Measurements from ENCODE around the gene C14orf132.

C14orf132 gene

GRCh38 chr14:96100161-96101064 is 61.3 kb downstream of the C14orf132 start:
- no peaks in the 10 kb centered on the region for H3K79me2 ChIP-seq (ENCODE audit: insufficient read depth, low read length)
- H3K27me3 ChIP-seq (ENCODE audit: insufficient read depth, low read length, poor library complexity, severe bottlenecking) = no peaks in the 10 kb centered on the region
- no peaks in the 10 kb centered on the region for H4K20me1 ChIP-seq (ENCODE audit: insufficient read depth, low read length, poor library complexity, severe bottlenecking)
- no peaks in the 10 kb centered on the region for H3K9me3 ChIP-seq (ENCODE audit: insufficient read depth, low read depth, low read length)
- no peaks in the 10 kb centered on the region for H3K36me3 ChIP-seq (ENCODE audit: insufficient read depth, low read length)
- H2AFZ ChIP-seq (ENCODE audit: low read length) = no peak overlapping the region
- no peaks in the 10 kb centered on the region for H3K4me1 ChIP-seq (ENCODE audit: insufficient read depth, low read length, poor library complexity, severe bottlenecking)
- no peak overlapping the region for H3K4me2 ChIP-seq (ENCODE audit: low read depth, low read length, poor library complexity, severe bottlenecking)
- no peak overlapping the region for H3K9ac ChIP-seq (ENCODE audit: low read depth, low read length, poor library complexity, severe bottlenecking)
- no peak for TF ChIP-seq EZH2phosphoT487 (IDR thresholded peaks at IDR 0.05; ENCODE audit: borderline replicate concordance)
- peak; percentile 98 for TF ChIP-seq CTCF (conservative IDR thresholded peaks at IDR 0.05; ENCODE audit: low read length)
- no peaks in the 10 kb centered on the region for H3K9me2 ChIP-seq (replicated peaks; ENCODE audit: low read depth, low read length)
- no peak overlapping the region for H3K4me3 ChIP-seq (ENCODE audit: low read length, poor library complexity, severe bottlenecking)
- H3F3A ChIP-seq (ENCODE audit: low read depth) = no peaks in the 10 kb centered on the region

GRCh38 chr14:96102081-96102856 is 63.1 kb downstream of the C14orf132 start:
- no peak overlapping the region for H3K9ac ChIP-seq (ENCODE audit: low read depth, low read length, poor library complexity, severe bottlenecking)

DNA sequence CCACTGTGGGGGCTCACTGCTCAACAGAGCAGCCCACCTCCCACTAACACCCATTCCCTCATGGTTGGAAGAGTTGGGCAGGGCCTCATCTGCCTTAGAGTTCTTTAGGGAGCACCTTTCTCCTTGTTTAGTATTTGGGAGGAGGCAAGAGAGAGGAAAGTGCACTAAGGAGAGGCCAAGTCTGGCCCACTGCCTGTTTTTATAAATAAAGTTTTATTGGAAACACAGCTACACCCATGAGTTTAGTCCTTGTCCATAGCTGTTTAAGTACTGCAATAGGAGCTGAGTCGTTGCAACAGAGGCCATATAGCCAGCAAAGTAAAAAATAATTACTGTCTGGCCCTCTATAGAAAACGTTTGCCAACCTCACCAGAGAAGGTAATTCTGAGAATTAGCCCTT is 63.9 kb downstream of the C14orf132 start:
- Histone ChIP-seq H4K20me1 (ENCODE audit: insufficient read depth, low read length, poor library complexity, severe bottlenecking) (no peaks in the 10 kb centered on the region), H3K9ac (ENCODE audit: low read depth, low read length, poor library complexity, severe bottlenecking) (no peak overlapping the region), H3K4me2 (ENCODE audit: low read depth, low read length, poor library complexity, severe bottlenecking) (no peak overlapping the region), H3K4me3 (ENCODE audit: low read length, poor library complexity, severe bottlenecking) (no peak overlapping the region), H3F3A (ENCODE audit: low read depth) (no peaks in the 10 kb centered on the region), H3K9me3 (ENCODE audit: insufficient read depth, low read depth, low read length) (no peaks in the 10 kb centered on the region), H3K4me1 (ENCODE audit: insufficient read depth, low read length, poor library complexity, severe bottlenecking) (no peaks in the 10 kb centered on the region), H3K79me2 (ENCODE audit: insufficient read depth, low read length) (no peaks in the 10 kb centered on the region), H3K27me3 (ENCODE audit: insufficient read depth, low read length, poor library complexity, severe bottlenecking) (no peaks in the 10 kb centered on the region), H3K36me3 (ENCODE audit: insufficient read depth, low read length) (no peaks in the 10 kb centered on the region), H2AFZ (ENCODE audit: low read length) (no peak overlapping the region), H3K9me2 (replicated peaks; ENCODE audit: low read depth, low read length) (no peaks in the 10 kb centered on the region)
- no peak for TF ChIP-seq EZH2phosphoT487 (IDR thresholded peaks at IDR 0.05; ENCODE audit: borderline replicate concordance)
- TF ChIP-seq CTCF (conservative IDR thresholded peaks at IDR 0.05; ENCODE audit: low read length) = no peak

More at GRCh38 chr14:96102081-96102856, 63.1 kb downstream of the C14orf132 start:
- Histone ChIP-seq H3K9me2 (replicated peaks; ENCODE audit: low read depth, low read length) (no peaks in the 10 kb centered on the region), H2AFZ (ENCODE audit: low read length) (no peak overlapping the region), H3F3A (ENCODE audit: low read depth) (no peaks in the 10 kb centered on the region), H3K4me2 (ENCODE audit: low read depth, low read length, poor library complexity, severe bottlenecking) (no peak overlapping the region), H3K9me3 (ENCODE audit: insufficient read depth, low read depth, low read length) (no peaks in the 10 kb centered on the region), H3K79me2 (ENCODE audit: insufficient read depth, low read length) (no peaks in the 10 kb centered on the region), H3K27me3 (ENCODE audit: insufficient read depth, low read length, poor library complexity, severe bottlenecking) (no peaks in the 10 kb centered on the region), H4K20me1 (ENCODE audit: insufficient read depth, low read length, poor library complexity, severe bottlenecking) (no peaks in the 10 kb centered on the region), H3K36me3 (ENCODE audit: insufficient read depth, low read length) (no peaks in the 10 kb centered on the region), H3K4me3 (ENCODE audit: low read length, poor library complexity, severe bottlenecking) (no peak overlapping the region), H3K4me1 (ENCODE audit: insufficient read depth, low read length, poor library complexity, severe bottlenecking) (no peaks in the 10 kb centered on the region)
- TF ChIP-seq CTCF (conservative IDR thresholded peaks at IDR 0.05; ENCODE audit: low read length) = no peak
- TF ChIP-seq EZH2phosphoT487 (IDR thresholded peaks at IDR 0.05; ENCODE audit: borderline replicate concordance) = no peak
